ENCODE data around the gene LZTS2. TPM values are rescaled to one million over a fixed set of nuclear protein-coding genes. Genes with fewer than 3 reads are reported as not detected.

LZTS2 gene
- total RNA-seq, 1 experiment from 2014 or later = 49.1 TPM

DNA sequence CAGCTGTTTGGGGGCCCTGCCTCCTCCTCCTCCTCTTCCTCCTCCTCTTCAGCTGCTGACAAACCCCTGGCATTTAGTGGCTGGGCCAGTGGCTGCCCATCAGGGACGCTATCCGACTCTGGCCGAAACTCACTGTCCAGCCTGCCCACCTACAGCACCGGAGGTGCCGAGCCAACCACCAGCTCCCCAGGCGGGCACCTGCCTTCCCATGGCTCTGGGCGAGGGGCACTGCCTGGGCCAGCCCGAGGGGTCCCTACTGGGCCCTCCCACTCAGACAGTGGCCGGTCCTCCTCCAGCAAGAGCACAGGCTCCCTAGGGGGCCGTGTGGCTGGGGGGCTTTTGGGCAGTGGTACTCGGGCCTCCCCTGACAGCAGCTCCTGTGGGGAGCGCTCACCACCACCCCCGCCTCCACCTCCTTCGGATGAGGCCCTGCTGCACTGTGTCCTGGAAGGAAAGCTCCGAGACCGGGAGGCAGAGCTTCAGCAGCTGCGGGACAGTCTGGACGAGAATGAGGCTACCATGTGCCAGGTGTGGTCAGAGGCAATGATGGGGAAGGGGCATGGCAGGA is 4.1 kb downstream of the LZTS2 start:
- Histone ChIP-seq H3K36me3 (ENCODE audit: insufficient read depth, low read length, poor library complexity, severe bottlenecking) (peaks cover 39% of the 10 kb centered on the region), H3K27me3 (replicated peaks; ENCODE audit: insufficient read depth, low read depth, low read length, poor library complexity) (no peaks in the 10 kb centered on the region), H3K4me3 (ENCODE audit: low read depth, low read length, poor library complexity, severe bottlenecking) (no peak overlapping the region), H3K27ac (ENCODE audit: low read depth, low read length, poor library complexity, severe bottlenecking) (no peak overlapping the region), H3K4me1 (ENCODE audit: insufficient read depth, low read length, poor library complexity, severe bottlenecking) (peaks cover 23% of the 10 kb centered on the region), H3K9me3 (ENCODE audit: low read depth, low read length, poor library complexity, severe bottlenecking) (no peaks in the 10 kb centered on the region)
- no peak for TF ChIP-seq CTCF (conservative IDR thresholded peaks at IDR 0.05; ENCODE audit: low read depth, low read length)
- no peak for TF ChIP-seq EZH2 (IDR thresholded peaks at IDR 0.05; ENCODE audit: borderline replicate concordance, low read depth, low read length, poor library complexity, severe bottlenecking)
- no TSS peak for BruUV-seq (replicated peaks)
- CTCF ChIA-PET = interaction anchor here (1.1 kb wide), 1 partner anchor 14 kb away, joined by 6 read pairs; no protein-coding TSS in a partner anchor
- intact Hi-C loops (cut with micrococcal nuclease; ENCODE audit: unreplicated experiment) = no loop called here
- POLR2A ChIA-PET (ENCODE audit: low non-redundant PET) = no interaction called here
- DNase-seq (ENCODE audit: low spot score) = no peak

DNA sequence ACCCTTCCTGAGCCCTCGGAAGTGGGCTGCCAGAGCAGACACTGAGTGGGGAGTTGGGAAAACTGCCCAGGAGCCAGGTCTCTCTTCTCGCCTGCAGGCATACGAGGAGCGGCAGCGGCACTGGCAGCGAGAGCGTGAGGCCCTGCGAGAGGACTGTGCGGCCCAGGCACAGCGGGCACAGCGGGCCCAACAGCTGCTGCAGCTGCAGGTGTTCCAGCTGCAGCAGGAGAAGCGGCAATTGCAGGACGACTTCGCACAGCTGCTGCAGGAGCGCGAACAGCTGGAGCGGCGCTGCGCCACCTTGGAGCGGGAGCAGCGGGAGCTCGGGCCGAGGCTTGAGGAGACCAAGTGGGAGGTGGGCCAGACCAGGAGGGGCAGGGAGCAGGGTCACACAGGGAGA is 5.8 kb downstream of the LZTS2 start:
- Histone ChIP-seq H3K27me3 (replicated peaks; ENCODE audit: insufficient read depth, low read depth, low read length, poor library complexity) (no peaks in the 10 kb centered on the region), H3K36me3 (ENCODE audit: insufficient read depth, low read length, poor library complexity, severe bottlenecking) (peaks cover 39% of the 10 kb centered on the region), H3K27ac (ENCODE audit: low read depth, low read length, poor library complexity, severe bottlenecking) (no peak overlapping the region), H3K9me3 (ENCODE audit: low read depth, low read length, poor library complexity, severe bottlenecking) (no peaks in the 10 kb centered on the region), H3K4me1 (ENCODE audit: insufficient read depth, low read length, poor library complexity, severe bottlenecking) (peaks cover 19% of the 10 kb centered on the region), H3K4me3 (ENCODE audit: low read depth, low read length, poor library complexity, severe bottlenecking) (no peak overlapping the region)
- POLR2A ChIA-PET (ENCODE audit: low non-redundant PET) = no interaction called here
- no peak for TF ChIP-seq EZH2 (IDR thresholded peaks at IDR 0.05; ENCODE audit: borderline replicate concordance, low read depth, low read length, poor library complexity, severe bottlenecking)
- no peak for TF ChIP-seq CTCF (conservative IDR thresholded peaks at IDR 0.05; ENCODE audit: low read depth, low read length)
- no TSS peak for BruUV-seq (replicated peaks)
- intact Hi-C loops (cut with micrococcal nuclease; ENCODE audit: unreplicated experiment) = no loop called here
- no peak for DNase-seq (ENCODE audit: low spot score)
- CTCF ChIA-PET = no interaction called here

- ChIA-PET CTCF (interaction anchor here (0.6 kb wide), 1 partner anchor 8 kb away, joined by 3 read pairs; no protein-coding TSS in a partner anchor), POLR2A (ENCODE audit: low non-redundant PET) (no interaction called here)
- intact Hi-C loops (cut with micrococcal nuclease; ENCODE audit: unreplicated experiment) = no loop called here
- Histone ChIP-seq H3K27ac (ENCODE audit: low read depth, low read length, poor library complexity, severe bottlenecking) (no peak overlapping the region), H3K4me1 (ENCODE audit: insufficient read depth, low read length, poor library complexity, severe bottlenecking) (peaks cover 16% of the 10 kb centered on the region), H3K27me3 (replicated peaks; ENCODE audit: insufficient read depth, low read depth, low read length, poor library complexity) (no peaks in the 10 kb centered on the region), H3K9me3 (ENCODE audit: low read depth, low read length, poor library complexity, severe bottlenecking) (no peaks in the 10 kb centered on the region), H3K4me3 (ENCODE audit: low read depth, low read length, poor library complexity, severe bottlenecking) (no peak overlapping the region), H3K36me3 (ENCODE audit: insufficient read depth, low read length, poor library complexity, severe bottlenecking) (peaks cover 39% of the 10 kb centered on the region)
- no TSS peak for BruUV-seq (replicated peaks)
- no peak for DNase-seq (ENCODE audit: low spot score)
- no peak for TF ChIP-seq EZH2 (IDR thresholded peaks at IDR 0.05; ENCODE audit: borderline replicate concordance, low read depth, low read length, poor library complexity, severe bottlenecking)
- TF ChIP-seq CTCF (conservative IDR thresholded peaks at IDR 0.05; ENCODE audit: low read depth, low read length) = no peak
Observed at GRCh38 chr10:101005869-101006567, 6.4 kb downstream of the LZTS2 start.
